Osteoblast (primary cell): ENCODE measurements around the gene CASQ2. TPM values are rescaled to one million over a fixed set of nuclear protein-coding genes. Genes with fewer than 3 reads are reported as not detected.
"Not testable (repeated sequence)": the region's sequence is repeated elsewhere in the genome, so short reads cannot be mapped to it uniquely, and the experiment has no call there.

ENCODE experiments used
- DNase-seq: peaks from one replicate; pipeline ENCODE4 v3.0.0; 2011; ENCODE audit warnings: low spot score, mixed read lengths; ENCODE audit not compliant: insufficient read length; ENCODE audit errors: missing footprints
- H2AFZ ChIP-seq: 2 replicates; pipeline ENCODE4 v1.6.0; 2011; ENCODE audit warnings: mild to moderate bottlenecking, low read length
- H3K27ac ChIP-seq: 2 replicates; pipeline ENCODE4 v1.5.1; 2011; ENCODE audit warnings: mild to moderate bottlenecking, low read depth, low read length, moderate library complexity
- H3K27me3 ChIP-seq: 2 replicates; pipeline ENCODE4 v1.6.0; 2012; ENCODE audit warnings: mild to moderate bottlenecking, control low read depth, inconsistent platforms, low read length, moderate library complexity; ENCODE audit not compliant: insufficient read depth
- H3K36me3 ChIP-seq: 2 replicates; pipeline ENCODE4 v1.5.1; 2011; ENCODE audit warnings: mild to moderate bottlenecking, low read length, control low read depth, moderate library complexity; ENCODE audit not compliant: insufficient read depth
- H3K4me1 ChIP-seq: 2 replicates; pipeline ENCODE4 v1.5.1; 2011; ENCODE audit warnings: mild to moderate bottlenecking, low read length, control low read depth, moderate library complexity; ENCODE audit not compliant: insufficient read depth
- H3K4me2 ChIP-seq: 2 replicates; pipeline ENCODE4 v1.6.0; 2011; ENCODE audit warnings: mild to moderate bottlenecking, low read length; ENCODE audit not compliant: insufficient read depth
- H3K4me3 ChIP-seq: fragments of 200-600 bp; sonication (generic); 3 replicates; pipeline ENCODE4 v1.5.1; 2012; ENCODE audit warnings: mild to moderate bottlenecking, low read length, inconsistent platforms; ENCODE audit not compliant: insufficient read depth
- H3K79me2 ChIP-seq: 2 replicates; pipeline ENCODE4 v1.6.0; 2012; ENCODE audit warnings: mild to moderate bottlenecking, low read length, control low read depth, inconsistent platforms; ENCODE audit not compliant: insufficient read depth
- H3K9me3 ChIP-seq: 2 replicates; pipeline ENCODE4 v1.5.1; 2011; ENCODE audit warnings: low read depth, low read length, control low read depth
- H4K20me1 ChIP-seq: 2 replicates; pipeline ENCODE4 v1.6.0; 2012; ENCODE audit warnings: mild to moderate bottlenecking, low read length, control low read depth; ENCODE audit not compliant: insufficient read depth
- CTCF ChIP-seq: IDR thresholded peaks from 2 replicates; pipeline ENCODE4 v1.5.1; 2011; ENCODE audit warnings: mild to moderate bottlenecking, low read depth, low read length, moderate library complexity; ENCODE audit errors: extremely low read depth
- total RNA-seq: library from RNA; depleted of rRNA; stranded (reverse); fragments of >200 nt; gene quantifications from 2 replicates; pipeline ENCODE4 v1.2.3, GENCODE V29; 2012

The CASQ2 gene
- total RNA-seq, 1 donor = not detected

DNA sequence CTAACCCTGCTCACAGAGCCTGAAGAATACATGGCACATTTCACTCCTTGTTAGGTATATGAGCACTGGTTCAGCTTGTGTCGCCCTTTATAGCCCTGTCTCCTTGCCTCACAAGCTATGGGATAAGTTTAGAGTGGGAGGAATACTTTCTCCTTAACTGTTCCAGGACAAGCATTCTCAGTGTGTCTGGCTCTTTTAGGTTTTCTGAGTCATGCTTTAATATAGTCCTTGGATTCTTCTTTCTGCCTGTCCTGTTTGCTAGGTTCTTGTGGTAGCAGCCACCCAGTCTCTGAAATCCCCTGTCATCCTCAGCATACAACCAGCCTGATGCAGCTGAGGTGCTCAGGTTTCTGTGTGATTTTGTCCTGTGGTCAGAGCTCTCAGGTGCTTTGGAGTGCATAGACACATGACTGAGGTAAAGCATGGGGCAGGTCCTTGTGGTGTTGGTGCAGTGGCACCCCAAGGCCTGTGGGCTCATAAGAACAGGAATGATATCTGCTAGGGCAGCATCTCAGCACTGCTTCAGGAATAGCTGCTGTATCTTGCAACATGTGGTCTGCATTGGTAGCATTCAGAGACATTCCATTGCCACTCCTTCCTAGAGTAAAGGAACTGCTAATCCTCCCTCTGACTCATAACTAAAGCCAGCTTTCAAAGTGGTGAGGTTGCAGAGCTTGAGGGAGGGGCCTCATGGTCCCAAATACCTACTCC is 14.2 kb upstream of the CASQ2 start:
- H3K9me3 ChIP-seq = no peaks in the 10 kb centered on the region
- H3K4me1 ChIP-seq = peaks cover 20% of the 10 kb centered on the region
- H3K4me3 ChIP-seq = no peak overlapping the region
- H3K27ac ChIP-seq = peak overlapping the region; percentile 46
- H4K20me1 ChIP-seq = no peaks in the 10 kb centered on the region
- H3K36me3 ChIP-seq = no peaks in the 10 kb centered on the region
- no peaks in the 10 kb centered on the region for H3K79me2 ChIP-seq
- no peak overlapping the region for H2AFZ ChIP-seq
- peak overlapping the region; percentile 55 for H3K4me2 ChIP-seq
- no peak for TF ChIP-seq CTCF
- H3K27me3 ChIP-seq = no peaks in the 10 kb centered on the region
- DNase-seq = peak; percentile 67

GRCh38 chr1:115781851-115782250 is 13.3 kb upstream of the CASQ2 start:
- no peaks in the 10 kb centered on the region for H3K36me3 ChIP-seq
- no peaks in the 10 kb centered on the region for H4K20me1 ChIP-seq
- no peak overlapping the region for H3K27ac ChIP-seq
- H3K4me1 ChIP-seq = peaks cover 20% of the 10 kb centered on the region
- no peak for TF ChIP-seq CTCF
- no peak for DNase-seq
- H3K27me3 ChIP-seq = peaks cover 4% of the 10 kb centered on the region
- no peak overlapping the region for H2AFZ ChIP-seq
- H3K4me2 ChIP-seq = no peak overlapping the region
- H3K9me3 ChIP-seq = no peaks in the 10 kb centered on the region
- H3K79me2 ChIP-seq = no peaks in the 10 kb centered on the region
- H3K4me3 ChIP-seq = no peak overlapping the region

GRCh38 chr1:115781343-115781742 is 12.8 kb upstream of the CASQ2 start:
- H3K79me2 ChIP-seq = no peaks in the 10 kb centered on the region
- no peaks in the 10 kb centered on the region for H3K9me3 ChIP-seq
- peaks cover 20% of the 10 kb centered on the region for H3K4me1 ChIP-seq
- no peak overlapping the region for H3K4me2 ChIP-seq
- H3K36me3 ChIP-seq = no peaks in the 10 kb centered on the region
- no peak overlapping the region for H3K27ac ChIP-seq
- DNase-seq = peak; percentile 66
- TF ChIP-seq CTCF = no peak
- no peaks in the 10 kb centered on the region for H4K20me1 ChIP-seq
- no peak overlapping the region for H2AFZ ChIP-seq
- peaks cover 4% of the 10 kb centered on the region for H3K27me3 ChIP-seq
- H3K4me3 ChIP-seq = no peak overlapping the region

- H3K36me3 ChIP-seq, H3K79me2 ChIP-seq, H4K20me1 ChIP-seq, H2AFZ ChIP-seq, H3K4me3 ChIP-seq, H3K4me2 ChIP-seq, H3K27ac ChIP-seq, H3K27me3 ChIP-seq, H3K9me3 ChIP-seq, DNase-seq: not testable (repeated sequence)
- peaks cover 20% of the 10 kb centered on the region for H3K4me1 ChIP-seq
Measured at GRCh38 chr1:115780655-115781054, 12.1 kb upstream of the CASQ2 start.

DNA sequence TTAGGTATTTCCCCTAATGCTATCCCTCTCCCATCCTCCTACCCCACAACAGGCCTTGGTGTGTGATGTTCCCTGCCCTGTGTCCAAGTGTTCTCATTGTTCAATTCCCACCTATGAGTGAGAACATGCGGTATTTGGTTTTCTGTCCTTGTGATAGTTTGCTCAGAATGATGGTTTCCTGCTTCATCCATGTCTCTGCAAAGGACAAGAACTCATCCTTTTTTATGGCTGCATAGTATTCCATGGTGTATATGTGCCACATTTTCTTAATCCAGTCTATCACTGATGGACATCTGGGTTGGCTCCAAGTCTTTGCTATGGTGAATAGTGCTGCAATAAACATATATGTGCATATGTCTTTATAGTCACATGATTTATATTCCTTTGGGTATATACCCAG is 10.6 kb upstream of the CASQ2 start:
- not testable (repeated sequence) for H3K27ac ChIP-seq, H3K79me2 ChIP-seq, H3K36me3 ChIP-seq, H4K20me1 ChIP-seq, H3K4me2 ChIP-seq, DNase-seq, H3K9me3 ChIP-seq, H3K4me3 ChIP-seq, H2AFZ ChIP-seq
- Histone ChIP-seq H3K4me1 (peaks cover 20% of the 10 kb centered on the region), H3K27me3 (peaks cover 15% of the 10 kb centered on the region)
